ENCODE measurements around the gene RNF41. TPM values are rescaled to one million over a fixed set of nuclear protein-coding genes. Genes with fewer than 3 reads are reported as not detected.

RNF41 gene
- total and polyA plus RNA-seq, 2 experiments from 2014 or later, result 39.4 to 125 TPM

GRCh38 chr12:56193025-56193578 is 28.6 kb downstream of the RNF41 start:
- Histone ChIP-seq H3K9me3 (ENCODE audit: low read depth) (no peaks in the 10 kb centered on the region), H3K9ac (no peak overlapping the region), H3K4me1 (ENCODE audit: insufficient read depth) (peaks cover 4% of the 10 kb centered on the region; the same call in 1 of the 2 replicates), H3K9me2 (ENCODE audit: insufficient read depth) (no peaks in the 10 kb centered on the region), H3K36me3 (ENCODE audit: low read depth) (no peaks in the 10 kb centered on the region), H3K4me2 (ENCODE audit: unreplicated experiment) (no peak overlapping the region), H2AFZ (peak overlapping the region; percentile 91), H3K79me2 (ENCODE audit: insufficient read depth) (peaks cover 12% of the 10 kb centered on the region), H3K4me3 (no peak overlapping the region), H3F3A (ENCODE audit: insufficient read depth) (peaks cover 25% of the 10 kb centered on the region), H3K27ac (no peak overlapping the region), H3K27me3 (replicated peaks; ENCODE audit: insufficient read depth) (no peaks in the 10 kb centered on the region), H4K20me1 (ENCODE audit: insufficient read depth) (no peaks in the 10 kb centered on the region)
- in situ Hi-C loops (cut with MboI), result no loop called here
- DNase-seq, result peak; percentile 90
- TF ChIP-seq EZH2 (IDR thresholded peaks at IDR 0.05; ENCODE audit: insufficient read depth, poor library complexity, severe bottlenecking) (no peak), EZH2phosphoT487 (IDR thresholded peaks at IDR 0.05; ENCODE audit: insufficient read depth, low read depth) (no peak)
- WGBS, 2 experiments (ENCODE audit: low coverage in 1 of 2, low lambda C conversion rate in 2 of 2, missing lambda C conversion rate in 2 of 2), result 0% methylated on average over 1 of the region's 1 CpG

- no peaks in the 10 kb centered on the region for H3K9me2 ChIP-seq (ENCODE audit: insufficient read depth)
- H3K79me2 ChIP-seq (ENCODE audit: insufficient read depth), result peaks cover 17% of the 10 kb centered on the region
- in situ Hi-C loops (cut with MboI), result no loop called here
- H3K4me2 ChIP-seq (ENCODE audit: unreplicated experiment), result no peak overlapping the region
- no peaks in the 10 kb centered on the region for H3K36me3 ChIP-seq (ENCODE audit: low read depth)
- H3K9me3 ChIP-seq (ENCODE audit: low read depth), result no peaks in the 10 kb centered on the region
- H3K4me3 ChIP-seq, result no peak overlapping the region
- H3F3A ChIP-seq (ENCODE audit: insufficient read depth), result peaks cover 21% of the 10 kb centered on the region
- no peak overlapping the region for H3K9ac ChIP-seq
- no peak for TF ChIP-seq EZH2 (IDR thresholded peaks at IDR 0.05; ENCODE audit: insufficient read depth, poor library complexity, severe bottlenecking)
- no peak for TF ChIP-seq EZH2phosphoT487 (IDR thresholded peaks at IDR 0.05; ENCODE audit: insufficient read depth, low read depth)
- H3K27me3 ChIP-seq (replicated peaks; ENCODE audit: insufficient read depth), result no peaks in the 10 kb centered on the region
- H4K20me1 ChIP-seq (ENCODE audit: insufficient read depth), result no peaks in the 10 kb centered on the region
- no peak overlapping the region for H3K27ac ChIP-seq
- H3K4me1 ChIP-seq (ENCODE audit: insufficient read depth), result peaks cover 10% of the 10 kb centered on the region
- DNase-seq, result no peak
- H2AFZ ChIP-seq, result no peak overlapping the region
These were observed 29.1 kb downstream of the RNF41 start for GRCh38 chr12:56192582-56192981.

- no peaks in the 10 kb centered on the region for H3K9me3 ChIP-seq (ENCODE audit: low read depth)
- peak overlapping the region; percentile 100 for H3K4me2 ChIP-seq (ENCODE audit: unreplicated experiment)
- H2AFZ ChIP-seq, result peak overlapping the region; percentile 100
These were observed 31.0 kb downstream of the RNF41 start for GRCh38 chr12:56190695-56191155.

GRCh38 chr12:56189918-56190694 is 31.6 kb downstream of the RNF41 start:
- H2AFZ ChIP-seq, result peak overlapping the region; percentile 100
- 2% methylated on average over 41 to 42 of the region's 42 CpGs for WGBS, 2 experiments (ENCODE audit: low coverage in 1 of 2, low lambda C conversion rate in 2 of 2, missing lambda C conversion rate in 2 of 2)
- H3K9ac ChIP-seq, result peak overlapping the region; percentile 83
- H3K79me2 ChIP-seq (ENCODE audit: insufficient read depth), result peaks cover 42% of the 10 kb centered on the region
- no peaks in the 10 kb centered on the region for H3K27me3 ChIP-seq (replicated peaks; ENCODE audit: insufficient read depth)
- peak overlapping the region; percentile 64 for H3K27ac ChIP-seq
- TF ChIP-seq EZH2phosphoT487 (IDR thresholded peaks at IDR 0.05; ENCODE audit: insufficient read depth, low read depth) (no peak), EZH2 (IDR thresholded peaks at IDR 0.05; ENCODE audit: insufficient read depth, poor library complexity, severe bottlenecking) (no peak)
- no peaks in the 10 kb centered on the region for H3K9me2 ChIP-seq (ENCODE audit: insufficient read depth)
- peaks cover 7% of the 10 kb centered on the region; the same call in 1 of the 2 replicates for H3K36me3 ChIP-seq (ENCODE audit: low read depth)
- no peaks in the 10 kb centered on the region for H4K20me1 ChIP-seq (ENCODE audit: insufficient read depth)
- H3K4me3 ChIP-seq, result peak overlapping the region; percentile 100
- DNase-seq, result peak; percentile 84
- peaks cover 11% of the 10 kb centered on the region; the same call in 1 of the 2 replicates for H3F3A ChIP-seq (ENCODE audit: insufficient read depth)
- peaks cover 11% of the 10 kb centered on the region; the same call in 1 of the 2 replicates for H3K4me1 ChIP-seq (ENCODE audit: insufficient read depth)
- H3K4me2 ChIP-seq (ENCODE audit: unreplicated experiment), result peak overlapping the region; percentile 100
- no peaks in the 10 kb centered on the region for H3K9me3 ChIP-seq (ENCODE audit: low read depth)
- in situ Hi-C loops (cut with MboI), result no loop called here

More at GRCh38 chr12:56190695-56191155, 31.0 kb downstream of the RNF41 start:
- peak; percentile 27 for DNase-seq
- in situ Hi-C loops (cut with MboI), result no loop called here
- Histone ChIP-seq H3K4me3 (peak overlapping the region; percentile 100), H3K4me1 (ENCODE audit: insufficient read depth) (peaks cover 11% of the 10 kb centered on the region; the same call in 1 of the 2 replicates), H4K20me1 (ENCODE audit: insufficient read depth) (no peaks in the 10 kb centered on the region), H3K79me2 (ENCODE audit: insufficient read depth) (peaks cover 36% of the 10 kb centered on the region), H3K36me3 (ENCODE audit: low read depth) (peaks cover 4% of the 10 kb centered on the region; the same call in 1 of the 2 replicates), H3K9me2 (ENCODE audit: insufficient read depth) (no peaks in the 10 kb centered on the region), H3K27me3 (replicated peaks; ENCODE audit: insufficient read depth) (no peaks in the 10 kb centered on the region), H3K9ac (peak overlapping the region; percentile 83), H3K27ac (no peak overlapping the region), H3F3A (ENCODE audit: insufficient read depth) (peaks cover 11% of the 10 kb centered on the region; the same call in 1 of the 2 replicates)
- WGBS, 2 experiments (ENCODE audit: low coverage in 1 of 2, low lambda C conversion rate in 2 of 2, missing lambda C conversion rate in 2 of 2), result 26% methylated on average over 9 of the region's 9 CpGs
- TF ChIP-seq EZH2phosphoT487 (IDR thresholded peaks at IDR 0.05; ENCODE audit: insufficient read depth, low read depth), result no peak
- TF ChIP-seq EZH2 (IDR thresholded peaks at IDR 0.05; ENCODE audit: insufficient read depth, poor library complexity, severe bottlenecking), result no peak

All from GM23248 (cell line).